NCI-H460 (cell line): ENCODE data around the gene UBL5. TPM values are rescaled to one million over a fixed set of nuclear protein-coding genes. Genes with fewer than 3 reads are reported as not detected.
"Not testable (repeated sequence)": the region's sequence is repeated elsewhere in the genome, so short reads cannot be mapped to it uniquely, and the experiment has no call there.

Experiments
- DNase-seq: peaks from one replicate; pipeline ENCODE4 v3.0.0-alpha.2; 2016; ENCODE audit warnings: low read depth; ENCODE audit errors: extremely low read depth
- polyA plus RNA-seq: library from polyadenylated mRNA; depleted of rRNA; stranded (reverse); fragments of >200 nt; gene quantifications from 2 replicates; pipeline ENCODE4 v1.2.3, GENCODE V29; 2014; cell fraction: nucleus; rRNA removed
- total RNA-seq: library from RNA; depleted of rRNA; stranded (reverse); fragments of >200 nt; shearing (Covaris generic); gene quantifications from 2 replicates; pipeline ENCODE4 v1.2.3, GENCODE V29; 2014; rRNA removed

Gene UBL5
- total RNA-seq, result 150 and 160 TPM in 2 replicates
- 629 and 3,381 TPM in 2 replicates for polyA plus RNA-seq

- DNase-seq, result peak; percentile 78
Observed at GRCh38 chr19:9827289-9828238, at the start of gene UBL5. UBL5 (plus strand) TSS chr19:9827918; CDS start chr19:9828338, 420 bp downstream.

- DNase-seq, result no peak
Observed at GRCh38 chr19:9782338-9782737, 45.4 kb upstream of the UBL5 start.

- not testable (repeated sequence) for DNase-seq
Observed at GRCh38 chr19:9784163-9784496, 43.6 kb upstream of the UBL5 start.

DNA sequence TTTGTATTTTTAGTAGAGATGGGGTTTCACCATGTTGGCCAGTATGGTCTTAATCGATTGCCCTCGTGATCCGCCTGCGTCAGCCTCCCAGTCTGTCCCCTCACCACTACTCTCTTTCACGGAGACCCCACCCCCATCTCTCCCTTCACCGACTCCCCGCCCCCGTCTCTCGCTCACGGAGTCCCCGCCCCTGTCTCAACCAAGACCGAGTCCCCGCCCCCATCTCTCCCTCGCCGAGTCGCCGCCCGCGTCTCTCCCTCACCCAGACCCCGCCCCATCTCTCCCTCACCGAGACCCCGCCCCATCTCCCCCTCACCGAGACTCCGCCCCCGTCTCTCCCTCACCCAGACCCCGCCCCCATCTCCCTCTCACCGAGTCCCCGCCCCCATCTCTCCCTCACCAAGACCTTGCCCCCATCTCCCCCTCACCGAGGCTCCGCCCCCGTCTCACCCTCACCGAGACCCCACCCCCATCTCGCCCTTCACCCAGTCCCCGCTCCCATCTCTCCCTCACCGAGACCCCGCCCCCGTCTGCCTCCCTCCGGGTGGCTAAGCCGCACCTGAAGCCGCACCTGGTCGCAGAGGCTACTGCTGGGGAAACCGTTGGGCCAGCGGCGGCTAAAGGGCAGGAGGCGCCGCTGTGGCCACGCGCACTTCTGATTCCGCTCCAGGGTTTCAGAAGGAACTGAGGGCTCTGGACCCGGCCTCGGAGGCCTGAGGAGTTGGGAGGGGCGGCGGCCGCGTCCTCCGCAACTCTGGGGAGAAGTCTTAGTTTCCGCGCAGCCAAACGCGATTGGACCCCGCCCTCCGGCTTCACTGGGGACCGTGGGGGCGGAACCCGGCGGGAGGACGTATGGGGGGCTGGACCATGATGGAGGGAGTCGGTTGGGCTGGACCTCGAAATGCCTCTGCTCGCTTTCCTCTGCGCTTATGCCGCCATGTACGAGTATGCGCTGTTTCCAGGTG is 42.1 kb upstream of the UBL5 start:
- DNase-seq, result peak; percentile 59

- no peak for DNase-seq
Observed at GRCh38 chr19:9786342-9786741, 41.4 kb upstream of the UBL5 start.

GRCh38 chr19:9786819-9787218 is 40.9 kb upstream of the UBL5 start:
- DNase-seq, result no peak

GRCh38 chr19:9788604-9789003 is 39.1 kb upstream of the UBL5 start:
- not testable (repeated sequence) for DNase-seq

DNA sequence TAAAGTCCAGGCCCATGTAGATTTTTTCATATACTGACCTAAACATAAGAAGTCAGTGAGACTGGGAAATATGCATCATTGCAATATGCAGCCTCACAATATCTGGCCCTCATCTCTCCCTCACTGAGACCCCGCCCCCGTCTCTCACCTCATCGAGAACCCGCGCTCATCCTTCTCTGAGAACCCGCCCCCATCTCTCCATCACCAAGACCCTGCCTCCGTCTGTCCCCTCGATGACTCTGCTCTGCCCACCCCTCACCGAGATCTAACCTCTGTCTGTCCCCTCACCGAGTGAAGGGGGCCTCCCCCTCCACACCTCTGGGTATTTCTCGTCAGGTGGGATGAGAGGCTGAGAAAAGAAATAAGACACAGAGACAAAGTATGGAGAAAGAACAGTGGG is 38.7 kb upstream of the UBL5 start:
- DNase-seq, result no peak

GRCh38 chr19:9789579-9789978 is 38.1 kb upstream of the UBL5 start:
- not testable (repeated sequence) for DNase-seq

DNA sequence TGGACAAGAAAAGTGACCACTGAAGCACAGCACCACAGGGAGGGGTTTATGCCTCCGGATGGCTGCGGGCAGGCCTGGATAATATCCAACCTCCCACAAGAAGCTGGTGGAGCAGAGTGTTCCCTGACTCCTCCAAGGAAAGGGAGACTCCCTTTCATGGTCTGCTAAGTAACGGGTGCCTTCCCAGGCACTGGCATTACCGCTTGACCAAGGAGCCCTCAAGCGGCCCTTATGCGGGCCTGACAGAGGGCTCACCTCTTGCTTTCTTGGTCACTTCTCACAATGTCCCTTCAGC is 36.7 kb upstream of the UBL5 start:
- DNase-seq, result not testable (repeated sequence)

DNA sequence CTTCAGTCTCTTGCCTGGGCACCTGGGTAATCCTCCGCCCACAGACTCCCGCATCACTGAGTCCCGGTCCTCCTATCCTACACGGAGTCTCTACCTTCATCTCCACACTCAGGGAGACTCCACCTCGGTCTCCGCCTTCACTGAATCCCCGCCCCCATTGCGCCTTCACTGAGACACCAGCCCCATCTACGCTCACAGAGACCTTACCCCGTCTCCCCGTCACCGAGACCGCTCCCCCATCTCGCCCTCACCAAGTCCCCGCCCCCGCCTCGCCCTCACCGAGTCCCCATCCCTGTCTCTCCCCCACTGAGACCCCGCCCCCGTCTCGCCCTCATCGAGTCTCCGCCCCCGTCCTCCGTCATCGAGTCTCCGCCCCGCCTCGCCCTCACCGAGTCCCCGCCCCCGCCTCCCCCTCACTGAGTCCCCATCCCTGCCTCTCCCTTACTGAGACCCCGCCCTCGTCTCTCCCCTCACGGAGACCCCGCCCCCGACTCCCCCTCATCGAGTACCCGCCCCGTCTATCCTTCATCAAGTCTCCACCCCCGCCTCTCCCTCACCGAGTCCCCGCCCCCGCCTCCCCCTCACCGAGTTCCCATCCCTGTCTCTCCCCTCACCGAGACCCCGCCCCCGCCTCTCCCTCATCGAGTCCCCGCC is 36.0 kb upstream of the UBL5 start:
- DNase-seq, result peak; percentile 50

DNA sequence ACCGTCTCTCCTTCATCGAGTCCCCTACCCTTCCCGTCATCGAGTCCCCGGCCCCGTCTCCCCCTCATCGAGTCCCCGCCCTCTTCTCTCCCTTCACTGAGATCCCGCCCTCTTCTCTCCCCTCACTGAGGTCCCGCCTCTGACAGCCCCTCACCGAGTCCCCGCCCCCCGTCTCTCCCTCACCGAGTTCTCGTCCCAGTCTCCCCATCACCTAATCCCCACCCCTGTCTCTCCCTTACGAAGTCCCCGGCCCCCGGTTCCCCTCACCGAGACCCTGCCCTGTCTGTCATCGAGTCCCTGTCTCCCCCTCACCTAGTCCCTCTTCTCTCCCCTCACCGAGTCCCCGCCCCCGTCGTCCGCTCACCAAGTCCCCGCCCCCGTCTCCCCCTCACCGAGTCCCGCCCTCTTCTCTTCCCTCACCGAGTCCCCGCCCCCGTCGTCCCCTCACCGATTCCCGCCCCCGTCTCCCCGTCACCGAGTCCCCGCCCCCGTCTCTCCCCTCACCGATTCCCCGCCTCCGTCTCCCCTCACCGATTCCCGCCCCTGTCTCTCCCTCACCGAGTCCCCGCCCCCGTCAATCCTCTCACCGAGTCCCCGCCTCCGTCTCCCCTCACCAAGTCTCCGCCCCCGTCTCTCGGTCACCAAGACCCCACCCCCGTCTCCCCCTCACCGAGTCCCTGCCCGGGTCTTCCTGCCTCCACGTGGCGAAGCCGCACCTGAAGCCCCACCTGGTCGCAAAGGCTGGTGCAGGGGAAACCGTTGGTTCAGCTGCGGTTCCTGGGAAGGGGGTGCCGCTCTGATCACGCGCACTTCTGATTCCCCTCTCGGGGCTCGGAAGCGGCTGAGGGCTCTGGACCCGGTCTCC is 35.3 kb upstream of the UBL5 start:
- peak; percentile 43 for DNase-seq

DNA sequence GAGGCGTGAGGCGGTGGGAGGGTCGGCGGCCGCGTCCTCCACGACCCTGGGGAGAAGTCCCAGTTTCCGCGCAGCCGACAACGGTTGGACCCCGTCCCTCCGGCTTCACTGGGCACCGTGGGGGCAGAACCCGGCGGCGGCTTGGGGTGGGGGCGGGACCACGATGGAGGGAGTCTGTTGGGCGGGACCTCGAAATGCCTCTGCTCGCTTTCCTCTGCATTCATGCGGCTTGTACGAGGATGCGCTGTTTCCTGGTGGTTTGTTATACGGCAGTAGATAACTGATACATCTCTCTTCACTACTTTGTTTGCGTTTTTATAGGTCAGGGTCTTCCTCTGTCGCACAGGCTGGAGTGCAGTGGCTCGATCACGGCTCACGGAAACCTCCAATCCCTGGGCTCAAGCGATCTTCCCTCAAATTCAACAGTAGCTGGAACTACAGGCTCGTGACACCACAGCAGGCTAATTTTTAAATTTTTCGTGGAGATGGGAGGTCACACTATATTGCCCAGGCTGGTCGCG is 34.6 kb upstream of the UBL5 start:
- DNase-seq, result no peak

DNA sequence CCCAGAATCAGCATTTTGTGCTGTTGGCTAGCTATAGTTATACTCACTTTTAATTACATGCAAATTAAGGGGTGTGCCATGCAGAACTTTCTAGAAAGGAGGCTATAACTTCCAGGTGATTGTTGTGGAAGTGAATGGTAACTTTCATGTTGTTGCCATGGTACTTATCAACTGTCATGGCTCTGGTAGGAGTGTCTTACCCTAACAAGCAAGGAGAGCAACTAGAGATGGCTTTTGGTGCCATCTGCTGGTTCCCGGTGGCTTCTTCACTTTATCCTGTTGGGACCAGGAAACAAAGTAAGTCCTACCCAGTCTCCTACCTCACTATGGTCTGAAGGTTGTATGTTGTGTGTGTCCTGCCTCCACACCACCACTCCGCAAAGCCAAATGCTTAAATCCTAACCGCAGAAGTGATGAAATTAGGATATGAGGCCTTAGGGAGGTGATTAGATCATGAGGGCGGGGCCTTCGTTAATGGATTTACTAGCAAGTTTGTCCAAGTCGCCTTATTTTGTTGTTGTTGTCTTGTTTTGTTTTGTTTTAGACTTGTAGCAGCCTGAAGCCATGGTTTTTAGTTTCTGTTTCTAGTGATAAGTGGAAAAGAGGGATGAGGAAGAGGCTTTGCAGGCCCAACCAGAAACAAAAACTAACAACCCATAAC is 31.5 kb upstream of the UBL5 start:
- DNase-seq, result peak; percentile 82

GRCh38 chr19:9797871-9798270 is 29.8 kb upstream of the UBL5 start:
- DNase-seq, result no peak

DNA sequence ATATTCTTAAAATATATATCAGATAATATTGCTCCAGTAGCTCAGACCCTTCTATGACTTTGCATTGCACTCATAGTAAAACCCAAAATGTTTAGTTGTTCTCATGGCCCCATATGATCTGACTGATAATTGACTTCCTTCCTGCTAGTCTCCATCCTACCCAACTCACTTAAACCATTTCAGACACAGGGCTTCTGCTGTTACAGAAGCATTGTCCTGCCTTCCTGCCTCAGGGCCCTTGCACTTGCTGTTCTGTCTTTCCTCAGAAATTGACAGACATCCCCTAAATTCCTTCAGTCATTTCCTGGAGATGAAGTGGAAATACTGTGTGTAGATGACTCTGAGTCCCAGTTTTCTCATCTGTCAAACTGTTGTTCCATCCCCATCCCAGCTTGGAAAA is 28.6 kb upstream of the UBL5 start:
- no peak for DNase-seq

DNA sequence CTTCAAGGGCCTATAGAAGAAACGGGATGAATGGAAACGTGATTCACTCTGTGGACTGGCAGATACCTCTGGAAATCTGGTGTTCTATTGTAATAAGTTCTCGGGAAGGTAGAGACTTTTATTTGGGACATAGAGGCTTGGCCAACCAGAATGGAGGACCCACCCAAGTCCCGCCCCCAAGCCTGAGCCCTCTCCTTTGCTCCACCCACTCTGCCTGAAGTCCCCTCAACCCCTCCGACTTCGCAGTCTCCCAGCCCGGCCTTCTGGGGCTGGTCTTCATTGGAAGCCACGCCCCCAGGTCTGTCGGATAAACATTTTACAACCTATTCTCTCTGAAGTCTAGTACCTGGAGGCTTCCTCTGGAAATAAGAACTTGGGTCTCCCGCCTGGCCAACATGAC is 25.7 kb upstream of the UBL5 start:
- DNase-seq, result no peak

DNA sequence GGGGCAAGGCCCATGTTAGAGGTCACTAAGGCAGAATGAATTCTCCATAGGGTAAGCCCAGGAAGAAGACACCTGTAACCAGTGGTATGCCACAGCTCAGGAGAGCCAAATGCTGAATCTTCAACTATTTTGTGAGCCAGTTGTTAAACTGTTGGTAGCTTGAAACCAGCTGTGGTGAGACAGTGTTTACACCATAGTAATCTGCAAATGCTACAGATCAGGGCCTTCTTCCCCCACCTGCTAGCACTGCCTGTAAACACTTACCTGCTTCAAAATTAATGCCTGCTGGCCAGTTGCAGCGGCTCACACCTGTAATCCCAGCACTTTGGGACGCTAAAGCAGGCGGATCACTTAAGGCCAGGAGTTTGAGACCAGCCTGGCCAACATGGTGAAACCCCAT is 20.9 kb upstream of the UBL5 start:
- no peak for DNase-seq
